Astrocyte (in vitro differentiated cells and primary cell): ENCODE data around the gene C5. TPM values are rescaled to one million over a fixed set of nuclear protein-coding genes. Genes with fewer than 3 reads are reported as not detected.

Experiments used
- DNase-seq: peaks from one replicate; pipeline ENCODE4 v3.0.0-alpha.2; 2010; ENCODE audit warnings: low read depth
- FAIRE-seq: peaks from 2 replicates; lab custom pipeline; 2011; peaks lifted over from hg19 to GRCh38; lab: Jason Lieb, UNC
- H2AFZ ChIP-seq: 2 replicates; pipeline ENCODE4 v1.6.0; 2012; ENCODE audit warnings: low read depth, low read length, inconsistent platforms
- H3K27ac ChIP-seq: 2 replicates; pipeline ENCODE4 v1.5.1; 2011; ENCODE audit warnings: low read depth, low read length, inconsistent platforms
- H3K27me3 ChIP-seq: 2 replicates; pipeline ENCODE4 v1.6.0; 2011; ENCODE audit warnings: low read length, inconsistent platforms; ENCODE audit not compliant: insufficient read depth
- H3K36me3 ChIP-seq: 2 replicates; pipeline ENCODE4 v1.5.1; 2011; ENCODE audit warnings: low read length, inconsistent platforms; ENCODE audit not compliant: insufficient read depth
- H3K4me1 ChIP-seq: 2 replicates; pipeline ENCODE4 v1.5.1; 2011; ENCODE audit warnings: low read length, inconsistent platforms; ENCODE audit not compliant: insufficient read depth
- H3K4me2 ChIP-seq: 2 replicates; pipeline ENCODE4 v1.6.0; 2012; ENCODE audit warnings: low read length, inconsistent platforms
- H3K4me3 ChIP-seq: 2 replicates; pipeline ENCODE4 v1.5.1; 2011; ENCODE audit warnings: low read depth, mild to moderate bottlenecking, low read length, inconsistent platforms; ENCODE audit not compliant: insufficient read depth
- H3K79me2 ChIP-seq: 2 replicates; pipeline ENCODE4 v1.6.0; 2012; ENCODE audit warnings: mild to moderate bottlenecking, low read length, inconsistent platforms; ENCODE audit not compliant: insufficient read depth
- H3K9ac ChIP-seq: 2 replicates; pipeline ENCODE4 v1.6.0; 2012; ENCODE audit warnings: mild to moderate bottlenecking, low read length, inconsistent platforms
- H3K9me3 ChIP-seq: 2 replicates; pipeline ENCODE4 v1.5.1; 2012; ENCODE audit warnings: low read depth, mild to moderate bottlenecking, low read length, inconsistent platforms; ENCODE audit not compliant: insufficient read depth
- H4K20me1 ChIP-seq: 2 replicates; pipeline ENCODE4 v1.6.0; 2012; ENCODE audit warnings: low read length, inconsistent platforms; ENCODE audit not compliant: insufficient read depth
- H3K27ac Mint-ChIP-seq: one replicate; pipeline ENCODE4 v1.8.0; 2021; ENCODE audit warnings: mild to moderate bottlenecking, mixed read lengths; ENCODE audit not compliant: unreplicated experiment
- H3K27me3 Mint-ChIP-seq: one replicate; pipeline ENCODE4 v1.8.0; 2021; ENCODE audit warnings: low read depth, mixed read lengths; ENCODE audit not compliant: unreplicated experiment
- H3K36me3 Mint-ChIP-seq: one replicate; pipeline ENCODE4 v1.8.0; 2021; ENCODE audit warnings: low read depth, mixed read lengths; ENCODE audit not compliant: unreplicated experiment
- H3K4me1 Mint-ChIP-seq: one replicate; pipeline ENCODE4 v1.8.0; 2021; ENCODE audit warnings: low read depth, mixed read lengths; ENCODE audit not compliant: unreplicated experiment
- H3K4me3 Mint-ChIP-seq: one replicate; pipeline ENCODE4 v1.8.0; 2021; ENCODE audit warnings: mild to moderate bottlenecking, moderate library complexity, mixed read lengths; ENCODE audit not compliant: unreplicated experiment
- H3K9me3 Mint-ChIP-seq: one replicate; pipeline ENCODE4 v1.8.0; 2021; ENCODE audit warnings: mild to moderate bottlenecking, mixed read lengths; ENCODE audit not compliant: unreplicated experiment
- EZH2 ChIP-seq: IDR thresholded peaks from 2 replicates; pipeline ENCODE4 v1.6.1; 2012; ENCODE audit warnings: mild to moderate bottlenecking, low read length, inconsistent platforms; ENCODE audit not compliant: insufficient read depth
- total RNA-seq: library from RNA; stranded (reverse); gene quantifications from 2 replicates; pipeline ENCODE4 v1.2.1, GENCODE V29; 2021
- TF ChIP-seq, protein P1 (sequence below): IDR thresholded peaks from 2 replicates; pipeline ENCODE4 v1.5.1; 2011; ENCODE audit warnings: low read depth, mild to moderate bottlenecking, inconsistent platforms, low read length, moderate library complexity; ENCODE audit not compliant: insufficient read depth

C5 gene
- total RNA-seq, 1 donor from 2014 or later = 1.1 TPM

DNA sequence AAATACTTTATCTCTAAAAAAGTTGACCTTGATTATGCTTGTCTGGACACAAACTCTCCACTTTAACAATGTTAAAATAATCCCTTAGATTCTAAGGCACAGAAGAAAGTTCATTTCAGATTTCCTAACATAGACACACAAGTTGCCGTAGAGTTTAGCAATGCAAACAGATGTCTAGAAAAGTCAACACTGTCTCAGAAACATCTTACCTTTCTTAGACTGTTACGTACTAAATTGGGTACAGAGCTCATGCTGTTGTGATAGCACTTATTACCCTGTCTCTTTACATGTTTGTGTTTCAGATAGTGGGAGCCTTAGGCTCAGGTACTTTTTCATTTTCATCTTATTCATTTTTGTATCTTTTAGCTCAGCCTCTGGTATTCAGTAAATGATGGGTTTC lies 52.0 kb downstream of the C5 start:
- TF ChIP-seq EZH2 = no peak
- TF ChIP-seq, protein P1, sequence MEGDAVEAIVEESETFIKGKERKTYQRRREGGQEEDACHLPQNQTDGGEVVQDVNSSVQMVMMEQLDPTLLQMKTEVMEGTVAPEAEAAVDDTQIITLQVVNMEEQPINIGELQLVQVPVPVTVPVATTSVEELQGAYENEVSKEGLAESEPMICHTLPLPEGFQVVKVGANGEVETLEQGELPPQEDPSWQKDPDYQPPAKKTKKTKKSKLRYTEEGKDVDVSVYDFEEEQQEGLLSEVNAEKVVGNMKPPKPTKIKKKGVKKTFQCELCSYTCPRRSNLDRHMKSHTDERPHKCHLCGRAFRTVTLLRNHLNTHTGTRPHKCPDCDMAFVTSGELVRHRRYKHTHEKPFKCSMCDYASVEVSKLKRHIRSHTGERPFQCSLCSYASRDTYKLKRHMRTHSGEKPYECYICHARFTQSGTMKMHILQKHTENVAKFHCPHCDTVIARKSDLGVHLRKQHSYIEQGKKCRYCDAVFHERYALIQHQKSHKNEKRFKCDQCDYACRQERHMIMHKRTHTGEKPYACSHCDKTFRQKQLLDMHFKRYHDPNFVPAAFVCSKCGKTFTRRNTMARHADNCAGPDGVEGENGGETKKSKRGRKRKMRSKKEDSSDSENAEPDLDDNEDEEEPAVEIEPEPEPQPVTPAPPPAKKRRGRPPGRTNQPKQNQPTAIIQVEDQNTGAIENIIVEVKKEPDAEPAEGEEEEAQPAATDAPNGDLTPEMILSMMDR = no peak
- Histone ChIP-seq H3K27ac (no peak overlapping the region), H2AFZ (no peak overlapping the region), H3K9ac (no peak overlapping the region), H3K9me3 (no peaks in the 10 kb centered on the region), H3K27me3 (no peaks in the 10 kb centered on the region), H3K4me1 (no peaks in the 10 kb centered on the region), H4K20me1 (no peaks in the 10 kb centered on the region), H3K36me3 (no peaks in the 10 kb centered on the region), H3K4me2 (no peak overlapping the region), H3K79me2 (no peaks in the 10 kb centered on the region), H3K4me3 (no peak overlapping the region)
- H3K4me1 Mint-ChIP-seq = no peaks in the 10 kb centered on the region
- FAIRE-seq (no peak), DNase-seq (no peak)
- H3K9me3 Mint-ChIP-seq = no peaks in the 10 kb centered on the region
- no peaks in the 10 kb centered on the region for H3K36me3 Mint-ChIP-seq
- no peak overlapping the region for H3K4me3 Mint-ChIP-seq
- no peak overlapping the region for H3K27ac Mint-ChIP-seq
- H3K27me3 Mint-ChIP-seq = no peaks in the 10 kb centered on the region

DNA sequence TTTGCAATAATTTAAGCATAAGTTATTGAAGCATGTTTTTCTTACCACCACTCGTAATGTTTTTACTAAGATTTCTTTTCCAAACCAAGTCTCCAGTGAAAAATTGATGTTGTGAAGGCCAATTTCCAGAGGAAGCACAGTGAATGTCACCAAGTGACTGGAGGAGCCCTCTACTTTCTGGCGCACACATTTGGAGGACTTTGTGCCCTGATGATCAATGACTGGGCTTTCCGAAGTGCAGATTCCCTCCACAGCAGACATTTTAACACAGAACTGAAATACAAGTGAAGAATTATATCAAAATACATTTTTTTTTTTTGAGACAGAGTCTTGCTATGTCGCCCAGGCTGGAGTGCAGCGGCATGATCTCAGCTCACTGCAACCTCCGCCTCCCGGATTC lies 52.6 kb downstream of the C5 start:
- Histone ChIP-seq H4K20me1 (no peaks in the 10 kb centered on the region), H3K27me3 (no peaks in the 10 kb centered on the region), H3K4me3 (no peak overlapping the region), H3K9me3 (no peaks in the 10 kb centered on the region), H3K36me3 (no peaks in the 10 kb centered on the region), H3K79me2 (no peaks in the 10 kb centered on the region), H3K9ac (no peak overlapping the region), H3K27ac (no peak overlapping the region), H3K4me2 (no peak overlapping the region), H2AFZ (no peak overlapping the region), H3K4me1 (no peaks in the 10 kb centered on the region)
- Mint-ChIP-seq H3K4me1 (no peaks in the 10 kb centered on the region), H3K36me3 (no peaks in the 10 kb centered on the region), H3K4me3 (no peak overlapping the region), H3K27ac (no peak overlapping the region), H3K9me3 (no peaks in the 10 kb centered on the region), H3K27me3 (no peaks in the 10 kb centered on the region)
- TF ChIP-seq, protein P1 = no peak
- no peak for TF ChIP-seq EZH2
- FAIRE-seq (no peak), DNase-seq (no peak)

DNA sequence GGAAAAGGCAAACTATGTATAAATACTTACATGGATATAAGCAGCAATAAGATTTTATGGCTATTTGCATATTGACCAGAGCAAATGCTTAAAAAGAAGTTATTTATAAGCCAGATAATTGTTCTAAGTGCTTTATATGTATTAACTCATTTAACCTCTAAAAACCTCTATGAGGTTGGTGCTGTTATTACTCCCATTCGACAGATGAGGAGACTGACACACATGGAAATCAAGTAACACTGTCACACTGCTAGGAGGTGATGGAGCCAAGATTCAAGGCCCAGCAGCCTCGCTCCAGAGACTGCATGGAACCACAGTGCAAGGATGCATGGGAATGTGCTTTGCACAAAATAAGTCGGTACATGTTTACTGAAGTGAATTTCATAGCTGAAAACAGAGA lies 53.7 kb downstream of the C5 start:
- Mint-ChIP-seq H3K9me3 (no peaks in the 10 kb centered on the region), H3K27me3 (no peaks in the 10 kb centered on the region), H3K27ac (no peak overlapping the region), H3K4me3 (no peak overlapping the region), H3K36me3 (no peaks in the 10 kb centered on the region), H3K4me1 (no peaks in the 10 kb centered on the region)
- H3K4me3 ChIP-seq = no peak overlapping the region
- FAIRE-seq (no peak), DNase-seq (no peak)
- no peak overlapping the region for H3K9ac ChIP-seq
- no peaks in the 10 kb centered on the region for H3K27me3 ChIP-seq
- no peaks in the 10 kb centered on the region for H4K20me1 ChIP-seq
- no peaks in the 10 kb centered on the region for H3K9me3 ChIP-seq
- no peak overlapping the region for H3K4me2 ChIP-seq
- no peak overlapping the region for H3K27ac ChIP-seq
- H3K4me1 ChIP-seq = no peaks in the 10 kb centered on the region
- no peaks in the 10 kb centered on the region for H3K79me2 ChIP-seq
- TF ChIP-seq EZH2 = no peak
- TF ChIP-seq, protein P1 = no peak
- no peak overlapping the region for H2AFZ ChIP-seq
- H3K36me3 ChIP-seq = no peaks in the 10 kb centered on the region
